ENCODE results near the gene ZNF609. TPM values are rescaled to one million over a fixed set of nuclear protein-coding genes. Genes with fewer than 3 reads are reported as not detected.
A peak's percentile ranks its signal among the peaks of the same experiment; 100 is the strongest.

Gene ZNF609
- total RNA-seq, 2 donors from 2014 or later, result 52.3 to 54.8 TPM

DNA sequence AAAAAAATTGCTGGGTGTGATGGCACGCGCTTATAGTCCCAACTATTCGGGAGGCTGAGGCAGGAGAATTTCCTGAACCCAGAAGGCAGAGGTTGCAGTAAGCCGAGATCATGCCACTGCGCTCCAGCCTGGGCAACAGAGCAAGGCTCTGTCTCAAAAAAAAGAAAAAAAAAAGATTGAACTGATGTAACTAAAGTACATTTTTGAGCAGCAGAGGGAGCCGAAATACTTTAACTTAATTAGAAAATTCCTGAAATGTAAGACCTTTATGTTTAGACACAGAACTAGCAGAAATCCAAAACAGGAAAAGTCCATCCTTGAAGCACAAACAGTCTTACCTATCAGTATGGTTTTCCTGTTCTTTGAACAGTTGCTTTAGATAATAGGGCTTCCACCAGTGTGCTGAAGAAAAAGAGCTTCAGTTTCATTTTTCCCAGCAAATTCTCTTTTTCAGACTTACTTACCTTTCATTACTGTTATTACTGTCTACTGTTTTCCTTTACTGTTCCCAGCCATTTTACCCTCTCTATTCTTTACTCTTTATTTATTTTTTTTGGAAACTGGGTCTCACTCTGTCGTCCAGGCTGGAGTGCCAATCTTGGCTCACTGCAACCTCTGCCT, 33.4 kb upstream of the ZNF609 start:
- TF ChIP-seq, protein P1, sequence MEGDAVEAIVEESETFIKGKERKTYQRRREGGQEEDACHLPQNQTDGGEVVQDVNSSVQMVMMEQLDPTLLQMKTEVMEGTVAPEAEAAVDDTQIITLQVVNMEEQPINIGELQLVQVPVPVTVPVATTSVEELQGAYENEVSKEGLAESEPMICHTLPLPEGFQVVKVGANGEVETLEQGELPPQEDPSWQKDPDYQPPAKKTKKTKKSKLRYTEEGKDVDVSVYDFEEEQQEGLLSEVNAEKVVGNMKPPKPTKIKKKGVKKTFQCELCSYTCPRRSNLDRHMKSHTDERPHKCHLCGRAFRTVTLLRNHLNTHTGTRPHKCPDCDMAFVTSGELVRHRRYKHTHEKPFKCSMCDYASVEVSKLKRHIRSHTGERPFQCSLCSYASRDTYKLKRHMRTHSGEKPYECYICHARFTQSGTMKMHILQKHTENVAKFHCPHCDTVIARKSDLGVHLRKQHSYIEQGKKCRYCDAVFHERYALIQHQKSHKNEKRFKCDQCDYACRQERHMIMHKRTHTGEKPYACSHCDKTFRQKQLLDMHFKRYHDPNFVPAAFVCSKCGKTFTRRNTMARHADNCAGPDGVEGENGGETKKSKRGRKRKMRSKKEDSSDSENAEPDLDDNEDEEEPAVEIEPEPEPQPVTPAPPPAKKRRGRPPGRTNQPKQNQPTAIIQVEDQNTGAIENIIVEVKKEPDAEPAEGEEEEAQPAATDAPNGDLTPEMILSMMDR (conservative IDR thresholded peaks at IDR 0.05), result peak; percentile 48
- no peaks in the 10 kb centered on the region for H3K27me3 ChIP-seq (ENCODE audit: control insufficient read depth, insufficient read depth, low read length, poor library complexity, severe bottlenecking)
- WGBS, 2 experiments (ENCODE audit: insufficient coverage in 1 of 2, insufficient read length in 1 of 2), result 95 to 100% methylated on average over 4 to 7 of the region's 7 CpGs
- H3K27ac Mint-ChIP-seq, result no peak overlapping the region
- no peaks in the 10 kb centered on the region for H3K27me3 Mint-ChIP-seq (ENCODE audit: insufficient read depth)
- no peak overlapping the region for H3K27ac ChIP-seq (ENCODE audit: low read depth, low read length)
- peaks cover 56% of the 10 kb centered on the region for H3K36me3 Mint-ChIP-seq (ENCODE audit: low read depth)
- no peaks in the 10 kb centered on the region for H3K9me3 Mint-ChIP-seq
- H3K36me3 ChIP-seq (ENCODE audit: control insufficient read depth, insufficient read depth, low read length), result peaks cover 62% of the 10 kb centered on the region
- DNase-seq, result no peak
- peaks cover 9% of the 10 kb centered on the region for H3K4me1 ChIP-seq (ENCODE audit: control insufficient read depth, insufficient read depth, low read length)
- H3K4me3 ChIP-seq (ENCODE audit: low read length), result no peak overlapping the region
- no peak overlapping the region for H3K9ac ChIP-seq (ENCODE audit: extremely low read depth, low read length, poor library complexity, severe bottlenecking)
- H3K9me3 ChIP-seq (ENCODE audit: control insufficient read depth, low read length), result no peaks in the 10 kb centered on the region
- no peak overlapping the region for H3K4me3 Mint-ChIP-seq
- peaks cover 19% of the 10 kb centered on the region for H3K4me1 Mint-ChIP-seq

DNA sequence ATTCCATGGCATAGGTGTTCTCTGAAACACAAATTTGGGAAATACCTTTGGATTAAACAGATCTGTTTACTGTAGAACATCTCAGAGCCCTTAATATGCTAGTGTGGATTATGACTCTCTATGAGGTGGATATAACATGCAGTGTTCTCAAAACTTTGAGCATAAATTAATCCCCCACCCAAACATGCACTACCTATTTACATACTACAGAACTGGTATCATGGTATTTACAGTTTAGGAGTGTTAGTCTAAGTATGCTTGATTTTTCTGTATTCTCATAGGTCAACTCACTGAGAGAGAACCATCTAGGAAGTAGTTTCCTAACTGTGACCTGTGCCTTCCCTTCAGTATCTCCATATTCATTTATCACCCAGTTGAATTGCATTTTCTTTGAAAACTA, 30.9 kb upstream of the ZNF609 start:
- H3K36me3 Mint-ChIP-seq (ENCODE audit: low read depth), result peaks cover 46% of the 10 kb centered on the region
- DNase-seq, result no peak
- TF ChIP-seq, protein P1 (conservative IDR thresholded peaks at IDR 0.05), result no peak
- peak overlapping the region; percentile 5 for H3K27ac Mint-ChIP-seq
- no peak overlapping the region for H3K4me3 Mint-ChIP-seq
- peaks cover 19% of the 10 kb centered on the region for H3K4me1 Mint-ChIP-seq
- H3K27ac ChIP-seq (ENCODE audit: low read depth, low read length), result no peak overlapping the region
- H3K4me3 ChIP-seq (ENCODE audit: low read length), result no peak overlapping the region
- no peaks in the 10 kb centered on the region for H3K27me3 Mint-ChIP-seq (ENCODE audit: insufficient read depth)
- H3K9ac ChIP-seq (ENCODE audit: extremely low read depth, low read length, poor library complexity, severe bottlenecking), result no peak overlapping the region
- no peaks in the 10 kb centered on the region for H3K9me3 ChIP-seq (ENCODE audit: control insufficient read depth, low read length)
- no peaks in the 10 kb centered on the region for H3K27me3 ChIP-seq (ENCODE audit: control insufficient read depth, insufficient read depth, low read length, poor library complexity, severe bottlenecking)
- peaks cover 53% of the 10 kb centered on the region for H3K36me3 ChIP-seq (ENCODE audit: control insufficient read depth, insufficient read depth, low read length)
- H3K4me1 ChIP-seq (ENCODE audit: control insufficient read depth, insufficient read depth, low read length), result peaks cover 9% of the 10 kb centered on the region
- H3K9me3 Mint-ChIP-seq, result no peaks in the 10 kb centered on the region

DNA sequence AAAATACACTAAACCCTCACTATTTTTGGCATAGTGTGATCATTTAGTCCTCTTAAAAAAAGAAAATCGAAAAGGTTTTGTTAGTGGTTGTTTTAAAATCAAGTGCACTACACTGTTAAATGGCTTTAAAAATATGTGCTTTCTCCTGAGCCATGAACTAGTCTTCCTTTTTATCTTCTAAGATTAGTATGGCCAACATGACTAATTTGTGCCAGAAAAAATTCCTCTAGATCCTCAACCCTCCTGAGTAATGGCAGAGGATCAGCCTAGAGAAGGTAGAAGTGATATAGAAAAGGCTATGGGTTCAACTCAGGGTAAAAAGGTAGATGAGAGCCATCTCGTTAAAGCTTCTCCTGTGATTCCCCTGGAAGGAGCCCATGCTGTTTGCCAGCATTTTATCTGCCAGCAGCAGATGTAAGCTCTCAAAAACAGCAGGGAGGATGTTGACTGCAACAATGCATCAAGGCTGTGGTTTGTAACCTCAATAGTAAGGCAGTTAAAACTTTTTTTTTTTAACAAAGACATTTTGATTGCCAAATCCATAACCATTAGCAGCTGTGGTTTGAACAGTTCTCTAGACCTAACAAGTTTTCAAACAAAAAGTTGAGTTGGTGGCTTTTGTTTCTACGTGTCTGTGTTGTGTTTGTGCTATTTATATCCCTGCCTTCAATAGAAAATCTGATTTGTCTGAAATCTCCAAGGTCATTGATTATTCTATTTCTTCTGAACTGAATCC, 30.2 kb upstream of the ZNF609 start:
- no peaks in the 10 kb centered on the region for H3K9me3 Mint-ChIP-seq
- DNase-seq, result peak; percentile 90
- peaks cover 42% of the 10 kb centered on the region for H3K36me3 Mint-ChIP-seq (ENCODE audit: low read depth)
- H3K27ac Mint-ChIP-seq, result peak overlapping the region; percentile 86
- H3K27me3 Mint-ChIP-seq (ENCODE audit: insufficient read depth), result no peaks in the 10 kb centered on the region
- H3K27me3 ChIP-seq (ENCODE audit: control insufficient read depth, insufficient read depth, low read length, poor library complexity, severe bottlenecking), result no peaks in the 10 kb centered on the region
- H3K9me3 ChIP-seq (ENCODE audit: control insufficient read depth, low read length), result no peaks in the 10 kb centered on the region
- H3K4me1 Mint-ChIP-seq, result peaks cover 19% of the 10 kb centered on the region
- no peak overlapping the region for H3K4me3 Mint-ChIP-seq
- H3K27ac ChIP-seq (ENCODE audit: low read depth, low read length), result peak overlapping the region; percentile 3
- WGBS, 2 experiments (ENCODE audit: insufficient coverage in 1 of 2, insufficient read length in 1 of 2), result 17 to 29% methylated on average over 1 to 3 of the region's 3 CpGs
- TF ChIP-seq, protein P1 (conservative IDR thresholded peaks at IDR 0.05), result no peak
- H3K9ac ChIP-seq (ENCODE audit: extremely low read depth, low read length, poor library complexity, severe bottlenecking), result no peak overlapping the region
- H3K4me3 ChIP-seq (ENCODE audit: low read length), result no peak overlapping the region
- peaks cover 48% of the 10 kb centered on the region for H3K36me3 ChIP-seq (ENCODE audit: control insufficient read depth, insufficient read depth, low read length)
- peaks cover 9% of the 10 kb centered on the region for H3K4me1 ChIP-seq (ENCODE audit: control insufficient read depth, insufficient read depth, low read length)
